ENCODE measurements around the gene STPG4. TPM values are rescaled to one million over a fixed set of nuclear protein-coding genes. Genes with fewer than 3 reads are reported as not detected.
A peak's percentile ranks its signal among the peaks of the same experiment; 100 is the strongest.

STPG4 gene
- polyA plus RNA-seq, 12 donors: 0.14 to 0.35 (median 0.24) TPM; not detected in 8

GRCh38 chr2:47054868-47055267 is 100.2 kb downstream of the STPG4 start:
- no peak for DNase-seq

GRCh38 chr2:47054036-47054555 is 101.0 kb downstream of the STPG4 start:
- DNase-seq: no peak

- DNase-seq: no peak
Measured at GRCh38 chr2:47052847-47053246, 102.3 kb downstream of the STPG4 start.

GRCh38 chr2:47051562-47051961 is 103.5 kb downstream of the STPG4 start:
- DNase-seq: no peak

GRCh38 chr2:47050762-47051161 is 104.3 kb downstream of the STPG4 start:
- no peak for DNase-seq

- no peak for DNase-seq
Measured at GRCh38 chr2:47050021-47050760, 104.9 kb downstream of the STPG4 start.

GRCh38 chr2:47049502-47049901 is 105.6 kb downstream of the STPG4 start:
- DNase-seq: no peak

GRCh38 chr2:47048801-47049480 is 106.2 kb downstream of the STPG4 start:
- DNase-seq: no peak

GRCh38 chr2:47046271-47046670 is 108.8 kb downstream of the STPG4 start:
- DNase-seq: no peak

- DNase-seq: no peak
Measured at GRCh38 chr2:47043891-47044239, 111.2 kb downstream of the STPG4 start.

GRCh38 chr2:47043142-47043890 is 111.8 kb downstream of the STPG4 start:
- no peak for DNase-seq

- DNase-seq: no peak
Measured at GRCh38 chr2:47041891-47042684, 113.0 kb downstream of the STPG4 start.

GRCh38 chr2:47041063-47041462 is 114.0 kb downstream of the STPG4 start:
- peak; percentile 75 for DNase-seq

- DNase-seq: no peak
Measured at GRCh38 chr2:47040651-47041050, 114.5 kb downstream of the STPG4 start.

- no peak for DNase-seq
Measured at GRCh38 chr2:47039913-47040562, 115.1 kb downstream of the STPG4 start.

- no peak for DNase-seq
Measured at GRCh38 chr2:47039489-47039870, 115.6 kb downstream of the STPG4 start.

GRCh38 chr2:47038656-47039488 is 116.2 kb downstream of the STPG4 start:
- no peak for DNase-seq

GRCh38 chr2:47037678-47038077 is 117.4 kb downstream of the STPG4 start:
- no peak for DNase-seq
